Lung (tissue), 12 donors: Measurements from ENCODE around the gene EML5. TPM values are rescaled to one million over a fixed set of nuclear protein-coding genes. Genes with fewer than 3 reads are reported as not detected.

Source experiments
- ATAC-seq: fragments of 200-7000 bp; cut with Tn5 transposase; one replicate; pipeline ENCODE4 v1.9.1; 2020; ENCODE audit warnings: moderate number of reproducible peaks; ENCODE audit not compliant: insufficient read depth, low FRiP score
- DNase-seq, 3 donors: peaks; one replicate each; pipeline ENCODE4 v3.0.0-alpha.2; 2013 to 2017
- H3K27ac ChIP-seq, 2 donors: one replicate each; pipeline ENCODE4 v1.5.1; 2013; ENCODE audit warnings: mild to moderate bottlenecking in 2 of 2, moderate library complexity in 2 of 2, control low read depth in 1 of 2, inconsistent platforms in 1 of 2, low read depth in 1 of 2, low read length in 1 of 2
- H3K27me3 ChIP-seq, 3 donors: one replicate each; pipeline ENCODE4 v1.5.1; 2013; ENCODE audit warnings: low read length in 2 of 3; ENCODE audit not compliant: control insufficient read depth in 3 of 3, insufficient read depth in 3 of 3
- H3K36me3 ChIP-seq, 4 donors: one replicate each; pipeline ENCODE4 v1.5.1; 2013; ENCODE audit warnings: low read length in 4 of 4, mild to moderate bottlenecking in 1 of 4, moderate library complexity in 1 of 4; ENCODE audit not compliant: control insufficient read depth in 4 of 4, insufficient read depth in 4 of 4
- H3K4me1 ChIP-seq, 5 donors: one replicate each; pipeline ENCODE4 v1.5.1; 2013; ENCODE audit warnings: low read length in 5 of 5, mild to moderate bottlenecking in 2 of 5, moderate library complexity in 1 of 5; ENCODE audit not compliant: control insufficient read depth in 5 of 5, insufficient read depth in 5 of 5
- H3K4me3 ChIP-seq: one replicate; pipeline ENCODE4 v1.5.1; 2013; ENCODE audit warnings: mild to moderate bottlenecking, control low read depth, moderate library complexity
- H3K9ac ChIP-seq, 2 donors: one replicate each; pipeline ENCODE4 v1.5.1; 2013; ENCODE audit warnings: low read length in 2 of 2, control low read depth in 1 of 2; ENCODE audit not compliant: insufficient read depth in 1 of 2
- H3K9me3 ChIP-seq, 4 donors: one replicate each; pipeline ENCODE4 v1.5.1; 2013; ENCODE audit warnings: low read length in 3 of 4, mild to moderate bottlenecking in 1 of 4, moderate library complexity in 1 of 4; ENCODE audit not compliant: control insufficient read depth in 4 of 4, insufficient read depth in 3 of 4
- CTCF ChIP-seq: IDR thresholded peaks from 2 replicates; pipeline ENCODE4 v1.5.1; 2012; ENCODE audit warnings: mild to moderate bottlenecking; ENCODE audit errors: control extremely low read depth, extremely low read depth
- WGBS, 2 donors: extraction: QIAGEN DNeasy Blood & Tissue Kit; methylation state at CpG; one replicate each; pipeline ENCODE4 v1.1.7; 2013; 5-methylcytosine and 5-hydroxymethylcytosine counted together
- polyA plus RNA-seq, 2 donors: library from polyadenylated mRNA; stranded (reverse); fragments of 200-250 nt; gene quantifications; one replicate each; pipeline ENCODE4 v1.2.1, GENCODE V29; 2013
- total RNA-seq, 2 donors: library from RNA; depleted of rRNA in 1 of 2; stranded (reverse); fragments of >200 nt in 1 of 2; gene quantifications; one replicate each; pipeline ENCODE4 v1.2.1, GENCODE V29; 2014 to 2021
- donor health status: control.
- donor health status: control.
- donor health status: Bipolar disorder and iron deficiency.
- donor health status: healthy.
- donor health status: DM: yes; HTN: yes; CAD: no.

EML5 gene
- total and polyA plus RNA-seq, 4 donors = 0.31 to 10.2 (median 1.2) TPM

GRCh38 chr14:88604212-88604611 lies 188.5 kb downstream of the EML5 start:
- Histone ChIP-seq H3K36me3 (peaks cover 17 to 66% (median 35%) of the 10 kb centered on the region in 4 donors), H3K27me3 (no peaks in the 10 kb centered on the region), H3K9ac (no peak overlapping the region), H3K27ac (no peak overlapping the region), H3K4me3 (no peak overlapping the region), H3K4me1 (no peaks in the 10 kb centered on the region), H3K9me3 (no peaks in the 10 kb centered on the region)
- TF ChIP-seq CTCF = no peak
- no peak for DNase-seq
- no peak for ATAC-seq

GRCh38 chr14:88599761-88600439 lies 192.9 kb downstream of the EML5 start:
- Histone ChIP-seq H3K36me3 (peaks cover 24 to 66% (median 33%) of the 10 kb centered on the region in 4 donors), H3K9me3 (no peaks in the 10 kb centered on the region), H3K27ac (no peak overlapping the region), H3K9ac (no peak overlapping the region), H3K27me3 (no peaks in the 10 kb centered on the region), H3K4me3 (no peak overlapping the region), H3K4me1 (no peaks in the 10 kb centered on the region)
- no peak for DNase-seq
- no peak for ATAC-seq
- no peak for TF ChIP-seq CTCF
- 80% methylated on average over 10 of the region's 10 CpGs for WGBS, 2 donors

GRCh38 chr14:88599326-88599725 lies 193.4 kb downstream of the EML5 start:
- Histone ChIP-seq H3K27me3 (no peaks in the 10 kb centered on the region), H3K4me1 (no peaks in the 10 kb centered on the region), H3K9ac (no peak overlapping the region), H3K36me3 (peaks cover 24 to 66% (median 33%) of the 10 kb centered on the region in 4 donors), H3K27ac (no peak overlapping the region), H3K4me3 (no peak overlapping the region), H3K9me3 (no peaks in the 10 kb centered on the region)
- WGBS, 2 donors = 95 to 96% methylated on average over 8 of the region's 8 CpGs
- no peak for TF ChIP-seq CTCF
- no peak for DNase-seq
- no peak for ATAC-seq

- 77% methylated on average over 2 of the region's 2 CpGs for WGBS, 2 donors
- TF ChIP-seq CTCF = no peak
- H3K27me3 ChIP-seq = no peaks in the 10 kb centered on the region
- no peak overlapping the region for H3K4me3 ChIP-seq
- H3K36me3 ChIP-seq = peaks cover 24 to 65% (median 32%) of the 10 kb centered on the region in 4 donors
- H3K9ac ChIP-seq = no peak overlapping the region
- H3K27ac ChIP-seq = no peak overlapping the region
- H3K9me3 ChIP-seq = no peaks in the 10 kb centered on the region
- no peak for ATAC-seq
- no peak for DNase-seq
- H3K4me1 ChIP-seq = no peaks in the 10 kb centered on the region
Measured at GRCh38 chr14:88598097-88598675, 194.6 kb downstream of the EML5 start.
